Ovary (tissue), 9 donors: ENCODE data around the gene UNC5B. TPM values are rescaled to one million over a fixed set of nuclear protein-coding genes. Genes with fewer than 3 reads are reported as not detected.

Experiments used
- DNase-seq, 5 donors: peaks; one replicate each; pipeline ENCODE4 v3.0.0-alpha.2; 2019 to 2020
- H3K27ac ChIP-seq, 2 donors: fragments of 200-600 bp; one replicate each; pipeline versions ENCODE4 v1.5.1 to v1.8.0; 2019 to 2022
- H3K27me3 ChIP-seq: fragments of 200-600 bp; one replicate; pipeline ENCODE4 v1.8.0; 2022
- H3K36me3 ChIP-seq: fragments of 200-600 bp; sonication (generic); one replicate; pipeline ENCODE4 v1.5.1; 2019
- H3K4me1 ChIP-seq: one replicate; pipeline ENCODE4 v1.8.1; 2013; ENCODE audit warnings: mild to moderate bottlenecking, moderate library complexity; ENCODE audit not compliant: insufficient read depth
- H3K4me3 ChIP-seq: fragments of 200-600 bp; sonication (generic); one replicate; pipeline ENCODE4 v1.5.1; 2017
- H3K9me3 ChIP-seq, 2 donors: fragments of 200-600 bp in 1 of 2; sonication (generic) in 1 of 2; one replicate each; pipeline versions ENCODE4 v1.5.1 to v1.8.1; 2013 to 2019; ENCODE audit warnings: mild to moderate bottlenecking in 1 of 2, moderate library complexity in 1 of 2
- EP300 ChIP-seq: sonication (generic); formaldehyde crosslinking; IDR thresholded peaks from one replicate; pipeline ENCODE4 v1.6.1; 2017; ENCODE audit warnings: antibody characterized with exemption
- POLR2A ChIP-seq: fragments of 450-650 bp; IDR thresholded peaks from one replicate; pipeline ENCODE4 v1.6.1; 2017; ENCODE audit warnings: antibody characterized with exemption, mild to moderate bottlenecking, moderate library complexity
- WGBS, 3 donors: extraction: QIAGEN DNeasy Blood & Tissue Kit in 1 of 3; methylation state at CpG; one replicate each; pipeline versions ENCODE4 v1.1.5 to v1.1.7; 2013 to 2017; 5-methylcytosine and 5-hydroxymethylcytosine counted together
- intact Hi-C, 4 donors: fragments of 100-400 bp; cut with DNase I; formaldehyde crosslinking; loops; one replicate each; pipeline versions ENCODE4 v1.11.0 to v1.15.1; 2022 to 2023
- polyA plus RNA-seq, 2 donors: library from polyadenylated mRNA; stranded (reverse); fragments of 200-250 nt in 1 of 2; fragments of 350-450 nt in 1 of 2; fragmentation: Illumina TruSeq in 1 of 2; extraction: RNeasy Lipid Tissue Mini Kit (QIAGEN cat#74804) in 1 of 2; gene quantifications; one replicate each; pipeline ENCODE4 v1.2.3, GENCODE V29; 2013 to 2014
- total RNA-seq, 7 donors: library from RNA; depleted of rRNA in 2 of 7; stranded (reverse); fragments of >200 nt in 2 of 7; fragmentation: NEBNext Ultra II Directional in 3 of 7; extraction: Animal tissue kit (Norgen Biotek cat#: 25700) in 3 of 7; gene quantifications; one replicate each; pipeline versions ENCODE4 v1.1.0 to v1.2.4, GENCODE V29; 2016 to 2023
- TF ChIP-seq, protein P1 (sequence below), 3 donors: fragments of 450-650 bp in 2 of 3; fragments of 200-600 bp in 1 of 3; IDR thresholded peaks; one replicate each; pipeline versions ENCODE4 v1.5.1 to v1.8.0; 2016 to 2022; ENCODE audit warnings: antibody characterized with exemption in 3 of 3, mild to moderate bottlenecking in 1 of 3
- donor health status: DM: no; HTN: no; CAD: no; lungs with moderate emphysema.
- donor health status: DM: no; HTN: no; CAD: no.
- donor health status: Bipolar disorder and iron deficiency.
- donor health status: DM: yes; HTN: yes; CAD: no.
- donor health status: DM: no; HTN: no; CAD: no.
- donor health status: DM: yes; HTN: yes; CAD: no.

Gene UNC5B
- total and polyA plus RNA-seq, 9 donors: 2.7 to 48.0 (median 6.3) TPM

DNA sequence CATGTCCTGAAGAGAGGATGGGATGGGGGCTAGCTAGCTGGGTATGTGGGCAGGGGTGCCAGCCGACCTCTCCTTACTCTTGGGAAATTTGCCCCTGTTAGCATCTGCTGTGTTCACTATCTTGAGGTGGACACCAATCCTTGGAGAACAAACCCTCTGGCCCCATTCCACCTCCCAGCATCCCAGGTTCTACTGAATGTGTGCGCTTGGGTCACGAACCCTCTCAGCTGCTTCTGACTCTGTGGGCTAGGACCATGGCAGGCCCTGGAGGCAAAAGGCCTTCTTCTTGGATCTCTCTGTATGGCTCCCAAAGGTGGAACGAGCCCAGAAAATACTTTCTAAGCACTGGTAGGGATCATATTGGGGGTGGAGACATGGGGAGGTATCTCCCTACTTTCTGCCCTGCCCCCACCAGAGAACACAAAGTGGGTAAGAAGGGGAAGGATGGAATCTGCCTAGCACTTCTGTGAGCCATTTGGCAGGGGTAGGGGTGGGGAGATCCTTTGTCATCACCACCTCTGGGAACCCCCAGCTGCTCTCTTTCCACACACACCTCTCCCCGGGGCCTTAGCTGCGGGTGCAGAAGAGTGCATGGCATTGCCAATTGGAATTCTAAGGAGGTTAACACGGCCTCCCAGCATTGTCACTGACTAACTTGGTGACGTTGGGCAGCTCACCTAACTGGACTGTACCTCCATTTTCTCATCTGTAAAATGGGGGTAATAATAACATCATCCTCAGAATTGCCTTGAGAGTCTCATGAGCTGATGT, 7.7 kb downstream of the UNC5B start:
- intact Hi-C loops: loop anchor here in 3 of 4 donors (10.0 kb wide), 2 partner anchors 45 to 295 kb away; no protein-coding TSS in a partner anchor
- Histone ChIP-seq H3K27ac (no peak overlapping the region), H3K36me3 (no peaks in the 10 kb centered on the region), H3K9me3 (no peaks in the 10 kb centered on the region), H3K4me3 (no peak overlapping the region), H3K27me3 (no peaks in the 10 kb centered on the region), H3K4me1 (peaks cover 5% of the 10 kb centered on the region)
- TF ChIP-seq EP300: no peak
- TF ChIP-seq, protein P1, sequence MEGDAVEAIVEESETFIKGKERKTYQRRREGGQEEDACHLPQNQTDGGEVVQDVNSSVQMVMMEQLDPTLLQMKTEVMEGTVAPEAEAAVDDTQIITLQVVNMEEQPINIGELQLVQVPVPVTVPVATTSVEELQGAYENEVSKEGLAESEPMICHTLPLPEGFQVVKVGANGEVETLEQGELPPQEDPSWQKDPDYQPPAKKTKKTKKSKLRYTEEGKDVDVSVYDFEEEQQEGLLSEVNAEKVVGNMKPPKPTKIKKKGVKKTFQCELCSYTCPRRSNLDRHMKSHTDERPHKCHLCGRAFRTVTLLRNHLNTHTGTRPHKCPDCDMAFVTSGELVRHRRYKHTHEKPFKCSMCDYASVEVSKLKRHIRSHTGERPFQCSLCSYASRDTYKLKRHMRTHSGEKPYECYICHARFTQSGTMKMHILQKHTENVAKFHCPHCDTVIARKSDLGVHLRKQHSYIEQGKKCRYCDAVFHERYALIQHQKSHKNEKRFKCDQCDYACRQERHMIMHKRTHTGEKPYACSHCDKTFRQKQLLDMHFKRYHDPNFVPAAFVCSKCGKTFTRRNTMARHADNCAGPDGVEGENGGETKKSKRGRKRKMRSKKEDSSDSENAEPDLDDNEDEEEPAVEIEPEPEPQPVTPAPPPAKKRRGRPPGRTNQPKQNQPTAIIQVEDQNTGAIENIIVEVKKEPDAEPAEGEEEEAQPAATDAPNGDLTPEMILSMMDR (IDR thresholded peaks at IDR 0.05): no peak
- TF ChIP-seq POLR2A: no peak
- WGBS, 3 donors: 91 to 97% (median 94%) methylated on average over 8 of the region's 8 CpGs
- peak in 1 of 5 donors; percentile 6 for DNase-seq

DNA sequence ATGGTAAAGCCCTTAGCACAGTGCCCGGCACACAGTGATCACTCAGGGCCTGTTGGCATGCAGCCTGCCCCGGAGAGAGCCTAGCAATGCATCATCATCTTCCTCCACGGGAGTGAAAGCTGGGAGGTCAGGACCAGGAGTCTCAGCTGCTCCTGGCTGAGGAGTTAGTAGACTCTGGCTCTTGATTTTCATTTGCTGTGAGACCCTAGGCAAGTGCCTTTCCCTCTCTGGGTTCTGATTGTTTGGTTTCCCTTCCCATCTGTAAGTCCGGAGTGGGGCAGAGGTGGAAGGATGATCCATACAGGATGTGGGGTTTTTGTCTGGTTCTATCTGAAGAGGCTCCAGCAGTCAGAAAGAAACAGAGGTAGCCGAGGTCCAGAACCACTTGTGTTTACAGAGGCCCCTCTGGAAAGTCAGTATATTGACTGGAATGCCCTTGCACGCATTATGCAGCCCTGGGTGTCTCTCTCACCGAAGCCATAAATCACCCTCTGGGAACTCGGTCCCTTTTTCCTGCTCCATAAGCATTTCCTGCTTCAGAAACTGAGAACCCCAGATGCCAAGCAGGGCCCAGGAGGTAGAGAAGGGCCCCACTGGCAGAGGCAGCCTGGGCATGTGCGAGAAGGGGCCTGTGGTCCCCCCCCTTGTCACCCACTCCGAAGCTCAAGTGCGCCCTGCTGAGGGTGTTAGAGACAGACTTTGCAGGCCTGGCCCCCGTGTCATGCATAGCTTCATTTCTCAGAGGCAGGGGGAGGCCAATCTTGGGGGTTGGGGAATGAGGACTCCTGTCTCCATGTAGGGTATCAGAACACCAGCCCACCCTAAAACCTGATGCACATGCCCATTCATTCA, 8.5 kb downstream of the UNC5B start:
- Histone ChIP-seq H3K27ac (no peak overlapping the region), H3K36me3 (no peaks in the 10 kb centered on the region), H3K27me3 (no peaks in the 10 kb centered on the region), H3K4me3 (no peak overlapping the region), H3K4me1 (peaks cover 5% of the 10 kb centered on the region), H3K9me3 (no peaks in the 10 kb centered on the region)
- 82 to 85% (median 82%) methylated on average over 12 of the region's 12 CpGs for WGBS, 3 donors
- peak in 2 of 5 donors; percentile 2 to 19 for DNase-seq
- TF ChIP-seq, protein P1 (IDR thresholded peaks at IDR 0.05): no peak
- TF ChIP-seq EP300: no peak
- no peak for TF ChIP-seq POLR2A
- intact Hi-C loops: no loop called here

DNA sequence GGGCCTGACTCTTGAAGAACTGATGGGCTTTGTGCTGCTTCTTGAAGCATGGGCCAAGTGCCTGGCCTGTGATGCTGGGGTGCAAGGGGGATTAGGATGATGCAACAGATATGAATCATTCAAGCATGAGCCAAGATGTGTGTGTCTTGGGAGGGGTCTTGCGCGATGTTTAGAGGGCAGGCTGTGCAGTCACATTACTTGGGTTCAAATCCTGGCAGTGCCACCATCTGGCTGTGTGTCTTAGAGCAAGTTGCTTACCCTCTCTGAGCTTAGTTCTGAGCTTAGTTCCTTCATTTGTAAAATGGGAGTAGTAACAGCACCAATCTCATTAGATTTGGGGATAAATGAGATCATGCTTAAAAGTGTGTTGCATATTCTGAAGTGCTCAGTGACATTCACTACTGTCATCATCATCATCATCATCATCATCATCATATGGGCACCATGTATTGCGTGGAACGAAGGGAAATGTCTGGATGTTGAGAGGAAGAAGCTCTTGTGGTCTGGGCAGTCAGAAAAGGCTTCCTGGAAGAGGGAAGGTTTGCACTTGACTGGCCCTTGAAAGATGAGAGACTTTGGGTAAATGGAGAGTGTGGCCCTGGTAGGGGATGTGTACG, 9.3 kb downstream of the UNC5B start:
- no peak overlapping the region for H3K4me3 ChIP-seq
- H3K36me3 ChIP-seq: no peaks in the 10 kb centered on the region
- peaks cover 2% of the 10 kb centered on the region for H3K4me1 ChIP-seq
- intact Hi-C loops: no loop called here
- peak in 1 of 5 donors; percentile 10 for DNase-seq
- no peaks in the 10 kb centered on the region for H3K27me3 ChIP-seq
- 93 to 95% (median 94%) methylated on average over 5 of the region's 5 CpGs for WGBS, 3 donors
- no peaks in the 10 kb centered on the region for H3K9me3 ChIP-seq
- H3K27ac ChIP-seq: no peak overlapping the region
- TF ChIP-seq, protein P1 (IDR thresholded peaks at IDR 0.05): no peak
- TF ChIP-seq POLR2A: no peak

DNA sequence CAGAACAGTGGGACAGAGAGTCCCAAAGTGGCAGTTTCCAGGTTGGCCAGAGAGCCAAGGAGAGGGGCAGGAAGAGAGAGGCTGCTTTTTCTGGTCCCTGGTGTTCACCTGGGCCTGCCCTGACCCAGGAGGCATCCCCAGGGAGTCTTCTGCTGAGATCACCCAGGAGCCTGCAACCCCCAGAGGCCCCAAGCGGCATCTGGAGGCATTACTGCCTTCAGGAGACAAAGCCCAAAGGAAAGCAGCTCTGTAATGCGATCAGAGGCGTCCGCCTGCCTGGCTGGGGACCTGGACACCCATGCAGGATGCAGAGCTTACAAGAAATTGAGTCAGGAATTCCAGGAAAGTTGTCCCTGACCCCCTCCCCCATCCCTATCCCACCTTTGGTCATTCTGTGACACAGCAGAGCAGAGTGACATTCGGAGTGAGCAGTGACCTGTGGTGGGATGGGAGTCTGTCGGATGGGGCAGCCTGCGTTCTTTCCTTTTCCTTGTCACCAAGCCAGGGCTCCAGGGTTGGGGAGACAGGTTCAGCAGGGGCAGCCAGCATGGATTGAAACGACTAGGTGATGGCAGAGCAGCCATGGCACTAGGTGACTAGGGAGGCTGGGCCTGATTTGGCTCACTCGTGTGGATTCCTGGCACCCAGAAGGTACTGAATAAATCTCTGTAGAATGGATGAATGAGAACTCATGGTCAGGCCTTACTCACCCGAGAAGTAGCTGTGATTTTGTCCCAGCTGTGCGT, 10.4 kb downstream of the UNC5B start:
- H3K36me3 ChIP-seq: no peaks in the 10 kb centered on the region
- 81 to 85% (median 84%) methylated on average over 11 of the region's 11 CpGs for WGBS, 3 donors
- H3K4me1 ChIP-seq: no peaks in the 10 kb centered on the region
- no peaks in the 10 kb centered on the region for H3K9me3 ChIP-seq
- TF ChIP-seq, protein P1 (IDR thresholded peaks at IDR 0.05): no peak
- TF ChIP-seq EP300 (no peak), POLR2A (no peak)
- DNase-seq: peak in 3 of 5 donors; percentile 7 to 24 (median 9)
- H3K27ac ChIP-seq: no peak overlapping the region
- H3K4me3 ChIP-seq: no peak overlapping the region
- no peaks in the 10 kb centered on the region for H3K27me3 ChIP-seq
- intact Hi-C loops: no loop called here
